H1 (cell line): ENCODE data around the gene ANKRD53. TPM values are rescaled to one million over a fixed set of nuclear protein-coding genes. Genes with fewer than 3 reads are reported as not detected.

Source experiments
- BCL11A ChIP-seq, 2 experiments: IDR thresholded peaks; one replicate each; pipeline ENCODE4 v1.6.1; 2011; ENCODE audit warnings: low read depth in 2 of 2, low read length in 2 of 2, mild to moderate bottlenecking in 2 of 2
- CREB1 ChIP-seq: IDR thresholded peaks from 2 replicates; pipeline ENCODE4 v1.6.1; 2012; ENCODE audit warnings: inconsistent platforms
- GABPA ChIP-seq: IDR thresholded peaks from 2 replicates; pipeline ENCODE4 v1.6.1; 2011; ENCODE audit warnings: mild to moderate bottlenecking, low read length, moderate library complexity, borderline replicate concordance; ENCODE audit not compliant: insufficient read depth
- KDM1A ChIP-seq: fragments of 200-600, 300-600 bp; sonication (generic); IDR thresholded peaks from 2 replicates; pipeline ENCODE4 v1.7.1; 2016; ENCODE audit warnings: mild to moderate bottlenecking, low read length, borderline replicate concordance
- RAD21 ChIP-seq, 2 experiments: IDR thresholded peaks in 1 of 2; conservative IDR thresholded peaks in 1 of 2; 2 replicates each; pipeline ENCODE4 v1.6.1; 2011; ENCODE audit warnings: low read depth in 2 of 2, low read length in 2 of 2, improper control_type of control experiment in 1 of 2, inconsistent platforms in 1 of 2, mild to moderate bottlenecking in 1 of 2, moderate library complexity in 1 of 2
- SAP30 ChIP-seq: fragments of 300-600 bp; sonication (generic); IDR thresholded peaks from 2 replicates; pipeline ENCODE4 v1.7.1; 2012; ENCODE audit warnings: low read length, moderate library complexity, mild to moderate bottlenecking, inconsistent platforms; ENCODE audit not compliant: insufficient read depth, insufficient replicate concordance
- SIN3A ChIP-seq, 2 experiments: IDR thresholded peaks in 1 of 2; conservative IDR thresholded peaks in 1 of 2; 2 replicates each; pipeline ENCODE4 v1.6.1; 2011 to 2012; ENCODE audit warnings: low read length in 2 of 2, improper control_type of control experiment in 1 of 2, low read depth in 1 of 2, mild to moderate bottlenecking in 1 of 2
- SIRT6 ChIP-seq: IDR thresholded peaks from one replicate; pipeline ENCODE4 v1.7.1; 2012; ENCODE audit warnings: low read length, inconsistent platforms
- SIX5 ChIP-seq: IDR thresholded peaks from 2 replicates; pipeline ENCODE4 v1.6.1; 2011; ENCODE audit warnings: mild to moderate bottlenecking, low read depth, low read length
- TBP ChIP-seq: IDR thresholded peaks from 2 replicates; pipeline ENCODE4 v1.6.1; 2011; ENCODE audit warnings: low read depth, low read length, improper control_type of control experiment
- polyA plus RNA-seq, 7 experiments: library from polyadenylated mRNA; depleted of rRNA in 3 of 7; stranded (reverse) in 5 of 7; unstranded in 2 of 7; fragments of >200 nt in 5 of 7; fragments of 200-250 nt in 2 of 7; gene quantifications; 1 replicate in 5 of 7; 2 replicates in 1 of 7; 4 replicates in 1 of 7; pipeline versions ENCODE4 v1.2.1 to v1.2.3, GENCODE V29; 2011 to 2013; ENCODE audit warnings: missing spikeins in 2 of 7, mixed read lengths in 2 of 7
- total RNA-seq: library from RNA; stranded (reverse); fragmentation: NEBNext Ultra II Directional; extraction: Animal tissue kit (Norgen Biotek cat#: 25700); gene quantifications from 2 replicates; pipeline ENCODE4 v1.2.1, GENCODE V29; 2021
- TF ChIP-seq, protein P1 (sequence below), 3 experiments: IDR thresholded peaks; 1 replicate in 2 of 3; 2 replicates in 1 of 3; pipeline versions ENCODE4 v1.5.1 to v1.6.1; 2011; ENCODE audit warnings: low read length in 3 of 3, mild to moderate bottlenecking in 3 of 3, inconsistent platforms in 2 of 3, low read depth in 1 of 3, moderate library complexity in 1 of 3; ENCODE audit not compliant: insufficient read depth in 1 of 3; ENCODE audit errors: control extremely low read depth in 1 of 3
- TF ChIP-seq, protein P2 (sequence below): IDR thresholded peaks from 2 replicates; pipeline ENCODE4 v1.6.1; 2012; ENCODE audit warnings: inconsistent platforms

Gene ANKRD53
- total and polyA plus RNA-seq, 2 of the 8 experiments (the other 6 are each of a cell fraction or from before 2014, with no cell fraction given): 0.39 to 0.70 TPM

DNA sequence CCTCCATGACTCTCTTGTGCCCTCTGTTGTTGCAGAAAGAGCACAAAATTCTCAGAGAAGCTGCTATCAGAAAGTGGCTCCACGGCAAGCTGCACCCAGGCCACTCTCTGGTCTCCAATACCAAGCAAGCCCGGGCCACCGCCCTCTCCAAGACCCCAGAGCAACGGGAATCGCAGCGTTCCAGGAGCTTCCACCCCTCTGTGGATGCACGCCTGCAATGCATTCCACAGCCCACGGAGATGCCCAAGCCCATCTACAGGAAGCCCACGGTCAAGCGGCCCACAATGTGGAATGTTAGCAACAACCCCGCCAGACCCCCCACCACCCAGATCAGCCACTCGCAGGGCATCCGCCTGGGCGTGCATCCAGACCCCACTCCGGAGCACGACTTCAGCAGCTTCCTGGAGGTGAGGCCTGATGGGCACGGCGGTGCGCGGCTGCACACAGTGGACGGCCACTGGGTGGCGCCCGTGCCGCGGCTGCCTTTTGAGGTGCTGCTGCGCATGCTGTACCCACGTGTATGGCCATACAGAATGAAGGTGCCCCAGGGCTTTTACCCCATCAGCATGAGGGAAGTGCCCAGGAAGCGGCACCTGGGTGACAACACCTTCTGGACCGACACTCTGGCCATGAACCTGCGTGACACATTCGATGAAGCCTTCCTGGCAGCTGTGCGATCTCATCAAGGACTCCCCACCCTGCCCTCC lies 6.3 kb downstream of the ANKRD53 start (continued):
- TF ChIP-seq, protein P1, sequence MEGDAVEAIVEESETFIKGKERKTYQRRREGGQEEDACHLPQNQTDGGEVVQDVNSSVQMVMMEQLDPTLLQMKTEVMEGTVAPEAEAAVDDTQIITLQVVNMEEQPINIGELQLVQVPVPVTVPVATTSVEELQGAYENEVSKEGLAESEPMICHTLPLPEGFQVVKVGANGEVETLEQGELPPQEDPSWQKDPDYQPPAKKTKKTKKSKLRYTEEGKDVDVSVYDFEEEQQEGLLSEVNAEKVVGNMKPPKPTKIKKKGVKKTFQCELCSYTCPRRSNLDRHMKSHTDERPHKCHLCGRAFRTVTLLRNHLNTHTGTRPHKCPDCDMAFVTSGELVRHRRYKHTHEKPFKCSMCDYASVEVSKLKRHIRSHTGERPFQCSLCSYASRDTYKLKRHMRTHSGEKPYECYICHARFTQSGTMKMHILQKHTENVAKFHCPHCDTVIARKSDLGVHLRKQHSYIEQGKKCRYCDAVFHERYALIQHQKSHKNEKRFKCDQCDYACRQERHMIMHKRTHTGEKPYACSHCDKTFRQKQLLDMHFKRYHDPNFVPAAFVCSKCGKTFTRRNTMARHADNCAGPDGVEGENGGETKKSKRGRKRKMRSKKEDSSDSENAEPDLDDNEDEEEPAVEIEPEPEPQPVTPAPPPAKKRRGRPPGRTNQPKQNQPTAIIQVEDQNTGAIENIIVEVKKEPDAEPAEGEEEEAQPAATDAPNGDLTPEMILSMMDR (IDR thresholded peaks at IDR 0.05; ENCODE audit: control extremely low read depth in 1 of 3, insufficient read depth in 1 of 3, low read depth in 1 of 3, low read length in 3 of 3): peak; percentile 90 to 98 (median 91)
- TF ChIP-seq RAD21 (IDR thresholded peaks at IDR 0.05 in 1 of 2, conservative IDR thresholded peaks at IDR 0.05 in 1 of 2; ENCODE audit: low read depth in 2 of 2, low read length in 2 of 2) (peak; percentile 67 to 78), SIRT6 (no peak), GABPA (0 out of 2 replicates have a peak, but pooled peaks have one; percentile 51), SIX5 (no peak), TBP (peak; percentile 14; the same call in 1 of the 2 replicates), BCL11A (IDR thresholded peaks at IDR 0.05; ENCODE audit: low read depth in 2 of 2, low read length in 2 of 2) (no peak), CREB1 (peak; percentile 68), SIN3A (conservative IDR thresholded peaks at IDR 0.05 in 1 of 2, IDR thresholded peaks at IDR 0.05 in 1 of 2; ENCODE audit: low read depth in 1 of 2, low read length in 2 of 2) (peak; percentile 78 to 82; a peak in 2 of 4 replicates), SAP30 (no peak), KDM1A (0 out of 2 replicates have a peak, but pooled peaks have one; percentile 42)
- TF ChIP-seq, protein P2, sequence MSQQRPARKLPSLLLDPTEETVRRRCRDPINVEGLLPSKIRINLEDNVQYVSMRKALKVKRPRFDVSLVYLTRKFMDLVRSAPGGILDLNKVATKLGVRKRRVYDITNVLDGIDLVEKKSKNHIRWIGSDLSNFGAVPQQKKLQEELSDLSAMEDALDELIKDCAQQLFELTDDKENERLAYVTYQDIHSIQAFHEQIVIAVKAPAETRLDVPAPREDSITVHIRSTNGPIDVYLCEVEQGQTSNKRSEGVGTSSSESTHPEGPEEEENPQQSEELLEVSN: peak; percentile 73
